Esophagus squamous epithelium (tissue), 5 donors: Measurements from ENCODE around the gene AIPL1. TPM values are rescaled to one million over a fixed set of nuclear protein-coding genes. Genes with fewer than 3 reads are reported as not detected.

ENCODE experiments used
- DNase-seq: peaks from one replicate; lab custom pipeline; 2025; lab: John Stamatoyannopoulos, UW
- H3K27ac ChIP-seq, 4 donors: fragments of 200-600 bp; sonication (generic); one replicate each; pipeline ENCODE4 v1.5.1; 2016 to 2019; ENCODE audit warnings: mild to moderate bottlenecking in 1 of 4
- H3K27me3 ChIP-seq, 4 donors: fragments of 200-600 bp; sonication (generic); 1 replicate in 3 of 4; 2 replicates in 1 of 4; pipeline versions ENCODE4 v1.5.1 to v1.6.0; 2017 to 2021; ENCODE audit warnings: antibody characterized with exemption in 1 of 4
- H3K36me3 ChIP-seq, 3 donors: fragments of 200-600 bp; sonication (generic); one replicate each; pipeline ENCODE4 v1.5.1; 2016 to 2019
- H3K4me1 ChIP-seq, 3 donors: fragments of 200-600 bp; sonication (generic); one replicate each; pipeline ENCODE4 v1.5.1; 2017 to 2019
- H3K4me3 ChIP-seq, 4 donors: fragments of 200-600 bp; sonication (generic); 1 replicate in 3 of 4; 2 replicates in 1 of 4; pipeline ENCODE4 v1.5.1; 2016 to 2019; ENCODE audit warnings: mild to moderate bottlenecking in 2 of 4, moderate library complexity in 1 of 4
- H3K9me3 ChIP-seq, 3 donors: fragments of 200-600 bp; sonication (generic); one replicate each; pipeline ENCODE4 v1.5.1; 2016 to 2019
- CTCF ChIP-seq, 6 experiments: fragments of 450-650 bp in 4 of 6; fragments of 200-600 bp in 2 of 6; sonication (generic) in 2 of 6; IDR thresholded peaks; one replicate each; pipeline ENCODE4 v1.5.1; 2016 to 2019; ENCODE audit warnings: antibody characterized with exemption in 6 of 6, mild to moderate bottlenecking in 4 of 6, moderate library complexity in 4 of 6
- POLR2A ChIP-seq, 4 donors: fragments of 450-650 bp; IDR thresholded peaks; one replicate each; pipeline ENCODE4 v1.6.1; 2017; ENCODE audit warnings: antibody characterized with exemption in 4 of 4, mild to moderate bottlenecking in 4 of 4, moderate library complexity in 3 of 4
- whole genome bisulfite sequencing, 2 donors: methylation state at CpG; one replicate each; pipeline ENCODE4 v1.1.5; 2018; 5-methylcytosine and 5-hydroxymethylcytosine counted together
- intact Hi-C: fragments of 100-400 bp; cut with DNase I; formaldehyde crosslinking; loops from one replicate; pipeline ENCODE4 v1.15.0; 2022
- total RNA-seq, 4 donors: library from RNA; depleted of rRNA; stranded (reverse); fragments of >200 nt; gene quantifications; one replicate each; pipeline ENCODE4 v1.1.0, GENCODE V29; 2016
- donor health status: DM: yes; HTN: yes; CAD: no.

Gene AIPL1
- total RNA-seq, 4 donors from 2014 or later: not detected

DNA sequence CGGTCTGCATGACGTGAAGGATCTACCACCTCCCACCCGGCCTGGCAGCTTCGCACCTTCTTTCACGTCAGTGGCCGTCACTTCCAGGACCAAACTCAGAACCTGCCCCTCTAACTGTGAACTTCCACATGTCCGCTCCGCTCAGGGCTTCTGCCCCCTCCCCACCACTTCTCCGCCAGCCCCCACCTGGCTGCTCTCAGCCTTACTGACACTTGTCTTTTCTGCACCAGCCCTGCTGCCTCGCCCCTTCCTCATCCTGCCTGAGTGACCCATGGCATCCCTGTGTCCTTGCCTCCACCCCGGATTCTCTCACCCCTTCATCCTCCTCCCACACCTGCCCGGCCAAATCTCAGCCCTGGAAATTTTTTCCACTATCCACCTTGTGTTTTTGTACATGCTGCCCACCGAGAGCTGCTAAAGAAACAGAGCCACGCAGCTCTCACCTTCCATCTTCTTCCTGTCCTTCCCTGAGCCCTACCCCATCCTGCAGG is 23.6 kb upstream of the AIPL1 start:
- Histone ChIP-seq H3K9me3 (no peaks in the 10 kb centered on the region), H3K36me3 (peaks cover 0 to 59% (median 3%) of the 10 kb centered on the region in 3 donors), H3K27me3 (no peaks in the 10 kb centered on the region), H3K4me3 (no peak overlapping the region), H3K27ac (peak overlapping the region in 2 of 4 donors; percentile 46 to 67), H3K4me1 (peaks cover 10 to 34% (median 12%) of the 10 kb centered on the region in 3 donors)
- 83 to 88% methylated on average over 14 of the region's 14 CpGs for WGBS, 2 donors
- intact Hi-C loops: no loop called here
- no peak for DNase-seq
- TF ChIP-seq POLR2A (IDR thresholded peaks at IDR 0.05) (no peak), CTCF (IDR thresholded peaks at IDR 0.05) (no peak)

- TF ChIP-seq POLR2A (IDR thresholded peaks at IDR 0.05): no peak
- no peak for TF ChIP-seq CTCF (IDR thresholded peaks at IDR 0.05)
- Histone ChIP-seq H3K4me1 (peaks cover 10 to 34% (median 12%) of the 10 kb centered on the region in 3 donors), H3K4me3 (no peak overlapping the region), H3K36me3 (peaks cover 0 to 57% (median 3%) of the 10 kb centered on the region in 3 donors), H3K27me3 (no peaks in the 10 kb centered on the region), H3K27ac (peak overlapping the region; percentile 46 to 67 (median 56)), H3K9me3 (no peaks in the 10 kb centered on the region)
- DNase-seq: no peak
- 61 to 83% methylated on average over 6 to 9 of the region's 10 CpGs for WGBS, 2 donors
- intact Hi-C loops: no loop called here
Measured at GRCh38 chr17:6457688-6458459, 23.0 kb upstream of the AIPL1 start.

- Histone ChIP-seq H3K36me3 (peaks cover 0 to 52% (median 0%) of the 10 kb centered on the region in 3 donors), H3K4me1 (peaks cover 10 to 34% (median 12%) of the 10 kb centered on the region in 3 donors), H3K27ac (peak overlapping the region; percentile 46 to 67 (median 56)), H3K4me3 (no peak overlapping the region), H3K27me3 (no peaks in the 10 kb centered on the region), H3K9me3 (no peaks in the 10 kb centered on the region)
- TF ChIP-seq CTCF (IDR thresholded peaks at IDR 0.05) (no peak), POLR2A (IDR thresholded peaks at IDR 0.05) (no peak)
- DNase-seq: no peak
- intact Hi-C loops: no loop called here
- WGBS, 2 donors: 57 to 62% methylated on average over 11 of the region's 14 CpGs
Measured at GRCh38 chr17:6456914-6457687, 22.2 kb upstream of the AIPL1 start.

GRCh38 chr17:6456321-6456720 is 21.4 kb upstream of the AIPL1 start:
- H3K9me3 ChIP-seq: no peaks in the 10 kb centered on the region

More at GRCh38 chr17:6456321-6456720, 21.4 kb upstream of the AIPL1 start:
- H3K4me3 ChIP-seq: no peak overlapping the region
- WGBS, 2 donors: 82 to 90% methylated on average over 7 to 9 of the region's 9 CpGs
- no peak overlapping the region for H3K27ac ChIP-seq
- peaks cover 10 to 34% (median 12%) of the 10 kb centered on the region in 3 donors for H3K4me1 ChIP-seq
- intact Hi-C loops: no loop called here
- TF ChIP-seq POLR2A (IDR thresholded peaks at IDR 0.05) (no peak), CTCF (IDR thresholded peaks at IDR 0.05) (no peak)
- H3K27me3 ChIP-seq: no peaks in the 10 kb centered on the region
- DNase-seq: no peak
- peaks cover 0 to 47% (median 0%) of the 10 kb centered on the region in 3 donors for H3K36me3 ChIP-seq
